Muscle layer of colon (tissue), 2 donors: ENCODE measurements around the gene ARHGAP22.

Experiments
- H3K27ac ChIP-seq: one replicate; pipeline ENCODE4 v1.7.0; 2013; ENCODE audit warnings: low read depth, mild to moderate bottlenecking, low read length, moderate library complexity
- H3K27me3 ChIP-seq, 2 donors: one replicate each; pipeline ENCODE4 v1.7.0; 2013; ENCODE audit warnings: low read length in 2 of 2, mild to moderate bottlenecking in 2 of 2; ENCODE audit not compliant: insufficient read depth in 2 of 2, control insufficient read depth in 1 of 2
- H3K36me3 ChIP-seq: one replicate; pipeline ENCODE4 v1.7.0; 2013; ENCODE audit warnings: mild to moderate bottlenecking, low read length; ENCODE audit not compliant: insufficient read depth
- H3K4me1 ChIP-seq: one replicate; pipeline ENCODE4 v1.7.0; 2013; ENCODE audit warnings: mild to moderate bottlenecking, low read length; ENCODE audit not compliant: insufficient read depth
- H3K4me3 ChIP-seq, 2 donors: one replicate each; pipeline ENCODE4 v1.7.0; 2013; ENCODE audit warnings: low read length in 2 of 2, low read depth in 1 of 2, mild to moderate bottlenecking in 1 of 2, moderate library complexity in 1 of 2
- H3K9ac ChIP-seq: one replicate; pipeline ENCODE4 v1.7.0; 2013; ENCODE audit warnings: low read length
- H3K9me3 ChIP-seq: one replicate; pipeline ENCODE4 v1.7.0; 2013; ENCODE audit warnings: mild to moderate bottlenecking, low read length
- donor health status: abdominal sarcoma.
- donor health status: Adenocarcinoma of cecum.

Gene ARHGAP22

GRCh38 chr10:48509974-48510692, 94.7 kb downstream of the ARHGAP22 start:
- Histone ChIP-seq H3K4me3 (no peak overlapping the region), H3K9ac (no peak overlapping the region), H3K4me1 (no peaks in the 10 kb centered on the region), H3K27ac (no peak overlapping the region), H3K36me3 (no peaks in the 10 kb centered on the region), H3K27me3 (no peaks in the 10 kb centered on the region), H3K9me3 (peaks cover 7% of the 10 kb centered on the region)

GRCh38 chr10:48508791-48509772, 95.8 kb downstream of the ARHGAP22 start:
- Histone ChIP-seq H3K4me1 (no peaks in the 10 kb centered on the region), H3K9ac (no peak overlapping the region), H3K27me3 (no peaks in the 10 kb centered on the region), H3K9me3 (peaks cover 7% of the 10 kb centered on the region), H3K36me3 (no peaks in the 10 kb centered on the region), H3K27ac (no peak overlapping the region), H3K4me3 (no peak overlapping the region)

GRCh38 chr10:48507933-48508790, 96.7 kb downstream of the ARHGAP22 start:
- no peak overlapping the region for H3K9ac ChIP-seq
- no peak overlapping the region for H3K4me3 ChIP-seq
- H3K36me3 ChIP-seq: no peaks in the 10 kb centered on the region
- no peak overlapping the region for H3K27ac ChIP-seq
- H3K9me3 ChIP-seq: peaks cover 3% of the 10 kb centered on the region
- H3K27me3 ChIP-seq: no peaks in the 10 kb centered on the region
- no peaks in the 10 kb centered on the region for H3K4me1 ChIP-seq

GRCh38 chr10:48507494-48507893, 97.4 kb downstream of the ARHGAP22 start:
- no peak overlapping the region for H3K27ac ChIP-seq
- no peak overlapping the region for H3K4me3 ChIP-seq
- no peaks in the 10 kb centered on the region for H3K27me3 ChIP-seq
- no peaks in the 10 kb centered on the region for H3K4me1 ChIP-seq
- no peaks in the 10 kb centered on the region for H3K36me3 ChIP-seq
- H3K9me3 ChIP-seq: no peaks in the 10 kb centered on the region
- H3K9ac ChIP-seq: no peak overlapping the region

- no peak overlapping the region for H3K9ac ChIP-seq
- no peaks in the 10 kb centered on the region for H3K4me1 ChIP-seq
- no peaks in the 10 kb centered on the region for H3K36me3 ChIP-seq
- H3K4me3 ChIP-seq: no peak overlapping the region
- H3K27me3 ChIP-seq: no peaks in the 10 kb centered on the region
- no peaks in the 10 kb centered on the region for H3K9me3 ChIP-seq
- H3K27ac ChIP-seq: no peak overlapping the region
Observed at GRCh38 chr10:48506147-48506917, 98.5 kb downstream of the ARHGAP22 start.

- no peak overlapping the region for H3K27ac ChIP-seq
- no peaks in the 10 kb centered on the region for H3K36me3 ChIP-seq
- no peaks in the 10 kb centered on the region for H3K27me3 ChIP-seq
- H3K9ac ChIP-seq: no peak overlapping the region
- H3K4me3 ChIP-seq: no peak overlapping the region
- H3K9me3 ChIP-seq: no peaks in the 10 kb centered on the region
- no peaks in the 10 kb centered on the region for H3K4me1 ChIP-seq
Observed at GRCh38 chr10:48505394-48506112, 99.3 kb downstream of the ARHGAP22 start.

- H3K27me3 ChIP-seq: no peaks in the 10 kb centered on the region
- no peak overlapping the region for H3K27ac ChIP-seq
Observed at GRCh38 chr10:48504141-48504885, 100.6 kb downstream of the ARHGAP22 start.

GRCh38 chr10:48503293-48503911, 101.5 kb downstream of the ARHGAP22 start:
- H3K27me3 ChIP-seq: no peaks in the 10 kb centered on the region
- H3K4me3 ChIP-seq: no peak overlapping the region
- H3K9ac ChIP-seq: no peak overlapping the region

More at GRCh38 chr10:48504141-48504885, 100.6 kb downstream of the ARHGAP22 start:
- H3K9ac ChIP-seq: no peak overlapping the region
- no peaks in the 10 kb centered on the region for H3K4me1 ChIP-seq
- no peaks in the 10 kb centered on the region for H3K9me3 ChIP-seq
- H3K4me3 ChIP-seq: no peak overlapping the region
- no peaks in the 10 kb centered on the region for H3K36me3 ChIP-seq

GRCh38 chr10:48502791-48503190, 102.1 kb downstream of the ARHGAP22 start:
- Histone ChIP-seq H3K4me3 (no peak overlapping the region), H3K9me3 (no peaks in the 10 kb centered on the region), H3K27me3 (no peaks in the 10 kb centered on the region), H3K4me1 (no peaks in the 10 kb centered on the region), H3K9ac (no peak overlapping the region), H3K36me3 (no peaks in the 10 kb centered on the region), H3K27ac (no peak overlapping the region)

More at GRCh38 chr10:48503293-48503911, 101.5 kb downstream of the ARHGAP22 start:
- H3K27ac ChIP-seq: no peak overlapping the region
- H3K9me3 ChIP-seq: no peaks in the 10 kb centered on the region
- H3K4me1 ChIP-seq: no peaks in the 10 kb centered on the region
- no peaks in the 10 kb centered on the region for H3K36me3 ChIP-seq
